CD4-positive, CD25-positive, alpha-beta regulatory T cell (primary cell): Measurements from ENCODE around the gene SPATA31E1. TPM values are rescaled to one million over a fixed set of nuclear protein-coding genes. Genes with fewer than 3 reads are reported as not detected.

Experiments used
- ATAC-seq, 2 donors: fragments of 150-1000 bp; cut with Tn5 transposase; one replicate each; pipeline ENCODE4 v1.10.0; 2021; ENCODE audit warnings: low read depth in 2 of 2, moderate number of reproducible peaks in 2 of 2, moderate library complexity in 1 of 2
- DNase-seq, 3 donors: peaks; one replicate each; pipeline versions ENCODE4 v3.0.0 to v3.0.0-alpha.2; 2012 to 2022; ENCODE audit warnings: mixed read lengths in 1 of 3
- H3K27ac ChIP-seq: one replicate; pipeline ENCODE4 v1.7.0; 2013; ENCODE audit warnings: mild to moderate bottlenecking, low read length; ENCODE audit not compliant: insufficient read depth, poor library complexity, severe bottlenecking
- H3K27me3 ChIP-seq: one replicate; pipeline ENCODE4 v1.7.0; 2013; ENCODE audit warnings: low read length; ENCODE audit not compliant: control insufficient read depth, insufficient read depth
- H3K36me3 ChIP-seq: one replicate; pipeline ENCODE4 v1.7.0; 2013; ENCODE audit warnings: mild to moderate bottlenecking, low read length, moderate library complexity; ENCODE audit not compliant: control insufficient read depth, insufficient read depth
- H3K4me1 ChIP-seq: 2 replicates; pipeline ENCODE4 v1.7.0; 2013; ENCODE audit warnings: mild to moderate bottlenecking, low read length; ENCODE audit not compliant: insufficient read depth, control insufficient read depth, poor library complexity, severe bottlenecking
- H3K4me3 ChIP-seq: one replicate; pipeline ENCODE4 v1.7.0; 2013; ENCODE audit warnings: low read depth, mild to moderate bottlenecking, low read length, moderate library complexity
- H3K9me3 ChIP-seq, 2 experiments: 1 replicate in 1 of 2; 2 replicates in 1 of 2; pipeline ENCODE4 v1.7.0; 2013; ENCODE audit warnings: low read length in 2 of 2, mild to moderate bottlenecking in 1 of 2, moderate library complexity in 1 of 2; ENCODE audit not compliant: control insufficient read depth in 2 of 2
- H3K27ac Mint-ChIP-seq, 3 donors: one replicate each; pipeline ENCODE4 v1.8.0; 2020 to 2022; ENCODE audit warnings: mild to moderate bottlenecking in 3 of 3, mixed read lengths in 3 of 3, moderate library complexity in 2 of 3
- H3K27me3 Mint-ChIP-seq: one replicate; pipeline ENCODE4 v1.8.0; 2022; ENCODE audit warnings: mild to moderate bottlenecking, mixed read lengths
- H3K36me3 Mint-ChIP-seq: one replicate; pipeline ENCODE4 v1.8.0; 2020; ENCODE audit warnings: mixed read lengths
- H3K4me1 Mint-ChIP-seq, 4 donors: one replicate each; pipeline ENCODE4 v1.8.0; 2020 to 2022; ENCODE audit warnings: mixed read lengths in 4 of 4, mild to moderate bottlenecking in 1 of 4
- H3K4me3 Mint-ChIP-seq, 4 donors: one replicate each; pipeline ENCODE4 v1.8.0; 2020 to 2022; ENCODE audit warnings: mild to moderate bottlenecking in 4 of 4, mixed read lengths in 4 of 4, moderate library complexity in 3 of 4
- H3K9me3 Mint-ChIP-seq, 7 donors: one replicate each; pipeline ENCODE4 v1.8.0; 2020 to 2022; ENCODE audit warnings: mixed read lengths in 7 of 7, mild to moderate bottlenecking in 3 of 7, moderate library complexity in 2 of 7
- polyA plus RNA-seq, 4 donors: library from polyadenylated mRNA; unstranded; fragments of 300-500 nt; fragmentation: Illumina TruSeq; gene quantifications; one replicate each; pipeline ENCODE4 v1.2.3, GENCODE V29; 2021
- total RNA-seq: library from RNA; stranded (reverse); gene quantifications from one replicate; pipeline ENCODE4 v1.2.3, GENCODE V29; 2022

SPATA31E1 gene
- total and polyA plus RNA-seq, 5 donors from 2014 or later: not detected

DNA sequence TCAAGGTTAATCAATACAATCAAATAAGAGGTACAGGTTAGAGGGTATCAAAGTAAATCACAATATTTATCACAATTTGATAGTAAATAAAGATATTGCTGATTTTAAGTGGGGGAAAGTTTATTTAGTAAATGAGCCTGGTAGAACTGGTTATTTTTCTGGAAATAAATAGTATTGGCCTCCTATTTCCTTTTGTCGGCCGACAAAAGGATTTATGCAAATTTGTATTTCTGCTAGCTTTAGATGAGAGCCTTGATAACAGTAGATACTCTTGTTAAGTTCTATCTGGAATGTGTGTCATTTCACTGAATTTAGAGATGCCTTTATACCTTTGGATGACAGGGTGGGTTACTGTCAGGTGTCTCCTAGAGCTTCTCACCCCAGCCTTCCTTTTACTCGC is 17.8 kb upstream of the SPATA31E1 start:
- Histone ChIP-seq H3K9me3 (peaks cover 3 to 4% of the 10 kb centered on the region in 2 experiments), H3K27me3 (no peaks in the 10 kb centered on the region), H3K36me3 (no peaks in the 10 kb centered on the region), H3K4me1 (no peaks in the 10 kb centered on the region), H3K27ac (no peak overlapping the region), H3K4me3 (no peak overlapping the region)
- no peak for DNase-seq
- H3K4me1 Mint-ChIP-seq: no peaks in the 10 kb centered on the region
- H3K36me3 Mint-ChIP-seq: no peaks in the 10 kb centered on the region
- H3K27me3 Mint-ChIP-seq: peaks cover 5% of the 10 kb centered on the region
- H3K27ac Mint-ChIP-seq: no peak overlapping the region
- H3K9me3 Mint-ChIP-seq: peaks cover 0 to 15% (median 4%) of the 10 kb centered on the region in 7 donors
- no peak for ATAC-seq
- no peak overlapping the region for H3K4me3 Mint-ChIP-seq

DNA sequence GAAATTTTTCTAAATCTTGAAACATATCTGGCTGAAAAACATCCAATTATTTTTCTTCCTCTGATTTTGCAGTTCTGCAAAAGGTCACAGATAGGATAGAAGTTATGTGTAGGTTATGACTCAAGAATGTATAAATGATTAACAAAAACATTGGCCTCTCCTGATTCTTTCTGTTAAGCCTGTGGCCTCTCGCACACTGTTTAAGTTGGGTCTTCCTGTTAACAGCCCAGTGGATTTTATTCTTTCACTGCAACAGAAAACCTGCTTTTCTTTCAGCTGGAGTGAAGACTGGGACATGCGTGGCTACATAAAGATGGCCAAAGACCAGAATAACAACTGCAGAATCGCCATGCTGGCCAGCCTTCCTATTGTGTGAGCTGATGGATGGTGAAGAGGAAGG is 17.1 kb upstream of the SPATA31E1 start:
- Histone ChIP-seq H3K27me3 (no peaks in the 10 kb centered on the region), H3K36me3 (no peaks in the 10 kb centered on the region), H3K27ac (no peak overlapping the region), H3K4me3 (no peak overlapping the region), H3K9me3 (peaks cover 3 to 4% of the 10 kb centered on the region in 2 experiments), H3K4me1 (no peaks in the 10 kb centered on the region)
- ATAC-seq: no peak
- H3K27me3 Mint-ChIP-seq: peaks cover 5% of the 10 kb centered on the region
- DNase-seq: no peak
- H3K4me1 Mint-ChIP-seq: no peaks in the 10 kb centered on the region
- no peaks in the 10 kb centered on the region for H3K36me3 Mint-ChIP-seq
- H3K4me3 Mint-ChIP-seq: no peak overlapping the region
- no peak overlapping the region for H3K27ac Mint-ChIP-seq
- peaks cover 0 to 9% (median 4%) of the 10 kb centered on the region in 7 donors for H3K9me3 Mint-ChIP-seq

DNA sequence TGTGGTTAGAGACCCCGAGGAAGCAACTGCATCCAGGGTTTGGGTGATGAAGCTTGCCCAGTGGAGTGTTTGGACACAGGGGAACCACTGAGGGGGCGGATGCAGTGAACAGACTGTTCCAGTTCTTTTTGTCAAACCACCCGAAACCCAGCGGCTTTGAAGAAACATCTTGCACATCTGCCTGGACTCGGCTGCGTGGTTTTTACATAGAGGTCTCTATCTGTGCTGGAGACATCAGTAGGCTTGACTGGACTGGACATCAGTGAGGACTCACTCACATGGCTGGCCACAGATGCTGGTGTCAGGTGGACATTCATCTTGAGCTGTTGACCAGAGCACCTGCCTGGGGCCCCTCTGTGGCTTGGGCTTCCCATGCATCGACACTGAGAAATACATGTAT is 15.3 kb upstream of the SPATA31E1 start:
- Histone ChIP-seq H3K36me3 (no peaks in the 10 kb centered on the region), H3K4me3 (no peak overlapping the region), H3K9me3 (no peaks in the 10 kb centered on the region), H3K4me1 (no peaks in the 10 kb centered on the region), H3K27me3 (no peaks in the 10 kb centered on the region), H3K27ac (no peak overlapping the region)
- no peak for DNase-seq
- Mint-ChIP-seq H3K27ac (no peak overlapping the region), H3K4me1 (no peaks in the 10 kb centered on the region), H3K9me3 (peaks cover 0 to 2% (median 0%) of the 10 kb centered on the region in 7 donors), H3K4me3 (no peak overlapping the region), H3K27me3 (no peaks in the 10 kb centered on the region), H3K36me3 (no peaks in the 10 kb centered on the region)
- ATAC-seq: no peak

DNA sequence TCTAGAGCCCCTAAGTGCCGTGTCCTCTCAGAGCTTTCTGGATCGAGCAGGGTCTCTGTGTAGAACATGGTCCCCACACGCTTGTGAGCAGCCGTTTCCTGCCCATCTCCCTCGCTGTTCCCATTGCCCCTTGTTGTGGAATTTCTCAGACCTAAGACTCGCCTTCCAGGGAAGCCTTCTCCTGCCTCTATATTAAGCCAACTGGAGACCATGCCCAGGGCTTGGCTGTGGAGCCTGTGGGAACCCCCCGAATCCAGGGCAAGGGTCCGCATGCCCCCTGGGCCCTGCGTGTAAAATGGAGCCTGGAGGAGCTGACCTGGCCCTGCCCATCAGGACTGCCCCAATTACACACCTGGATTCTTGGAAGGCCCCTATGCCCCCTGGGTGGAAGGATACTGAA is 14.5 kb upstream of the SPATA31E1 start:
- H3K27me3 ChIP-seq: no peaks in the 10 kb centered on the region
- Mint-ChIP-seq H3K27me3 (no peaks in the 10 kb centered on the region), H3K27ac (no peak overlapping the region), H3K36me3 (no peaks in the 10 kb centered on the region), H3K4me1 (no peaks in the 10 kb centered on the region), H3K4me3 (no peak overlapping the region), H3K9me3 (peaks cover 0 to 2% (median 0%) of the 10 kb centered on the region in 7 donors)
- no peak overlapping the region for H3K4me3 ChIP-seq
- no peaks in the 10 kb centered on the region for H3K9me3 ChIP-seq
- no peaks in the 10 kb centered on the region for H3K36me3 ChIP-seq
- H3K27ac ChIP-seq: no peak overlapping the region
- ATAC-seq (no peak), DNase-seq (no peak)
- no peaks in the 10 kb centered on the region for H3K4me1 ChIP-seq

DNA sequence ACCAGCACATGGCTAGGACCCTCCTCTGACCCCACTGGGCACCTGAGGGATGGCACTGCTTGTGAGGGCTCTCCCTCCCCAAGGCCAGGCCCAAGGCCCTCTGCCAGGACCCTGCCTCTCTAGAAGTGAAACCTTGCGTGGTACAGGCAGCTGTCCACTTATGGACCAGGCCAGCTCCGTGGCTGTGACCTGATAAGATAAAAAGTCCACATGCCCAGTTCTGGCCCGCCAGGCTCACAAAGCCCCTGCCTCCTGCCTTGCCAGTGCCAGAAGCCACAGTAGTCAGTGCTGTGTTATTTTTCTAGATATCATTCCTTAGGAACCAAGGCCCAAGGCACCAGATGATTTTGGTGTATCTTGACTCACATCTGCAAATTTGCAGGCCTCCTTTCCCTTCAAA is 14.0 kb upstream of the SPATA31E1 start:
- Histone ChIP-seq H3K27me3 (no peaks in the 10 kb centered on the region), H3K4me1 (no peaks in the 10 kb centered on the region), H3K9me3 (no peaks in the 10 kb centered on the region), H3K4me3 (no peak overlapping the region), H3K36me3 (no peaks in the 10 kb centered on the region), H3K27ac (no peak overlapping the region)
- peaks cover 0 to 2% (median 0%) of the 10 kb centered on the region in 7 donors for H3K9me3 Mint-ChIP-seq
- no peak overlapping the region for H3K4me3 Mint-ChIP-seq
- DNase-seq (no peak), ATAC-seq (no peak)
- H3K27me3 Mint-ChIP-seq: no peaks in the 10 kb centered on the region
- H3K4me1 Mint-ChIP-seq: no peaks in the 10 kb centered on the region
- H3K27ac Mint-ChIP-seq: no peak overlapping the region
- H3K36me3 Mint-ChIP-seq: no peaks in the 10 kb centered on the region

DNA sequence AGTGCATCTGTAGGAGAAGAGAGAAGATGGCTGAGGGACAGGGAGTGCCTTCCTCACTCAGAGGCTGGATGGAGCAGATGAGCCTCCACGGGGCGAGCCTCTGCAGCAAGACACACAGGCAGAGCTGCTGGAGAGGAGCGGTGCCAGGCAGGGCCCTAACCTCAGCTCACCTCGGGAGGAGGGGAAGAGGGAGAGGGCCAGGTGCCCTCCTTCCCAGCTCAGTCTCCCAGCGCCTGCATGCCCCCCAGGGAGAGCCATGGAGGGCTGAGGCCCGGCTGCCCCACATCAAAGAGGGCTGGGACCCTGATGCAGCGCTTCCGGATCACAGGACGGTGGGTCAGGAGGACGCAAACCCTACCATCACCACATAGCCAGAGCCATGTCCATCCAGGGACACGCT is 13.6 kb upstream of the SPATA31E1 start:
- Mint-ChIP-seq H3K4me3 (no peak overlapping the region), H3K4me1 (no peaks in the 10 kb centered on the region), H3K27me3 (no peaks in the 10 kb centered on the region), H3K36me3 (no peaks in the 10 kb centered on the region), H3K9me3 (peaks cover 0 to 2% (median 0%) of the 10 kb centered on the region in 7 donors), H3K27ac (no peak overlapping the region)
- ATAC-seq (peak in 1 of 2 donors; percentile 16), DNase-seq (no peak)
- no peak overlapping the region for H3K4me3 ChIP-seq
- H3K27me3 ChIP-seq: no peaks in the 10 kb centered on the region
- no peaks in the 10 kb centered on the region for H3K9me3 ChIP-seq
- no peak overlapping the region for H3K27ac ChIP-seq
- H3K4me1 ChIP-seq: no peaks in the 10 kb centered on the region
- no peaks in the 10 kb centered on the region for H3K36me3 ChIP-seq

DNA sequence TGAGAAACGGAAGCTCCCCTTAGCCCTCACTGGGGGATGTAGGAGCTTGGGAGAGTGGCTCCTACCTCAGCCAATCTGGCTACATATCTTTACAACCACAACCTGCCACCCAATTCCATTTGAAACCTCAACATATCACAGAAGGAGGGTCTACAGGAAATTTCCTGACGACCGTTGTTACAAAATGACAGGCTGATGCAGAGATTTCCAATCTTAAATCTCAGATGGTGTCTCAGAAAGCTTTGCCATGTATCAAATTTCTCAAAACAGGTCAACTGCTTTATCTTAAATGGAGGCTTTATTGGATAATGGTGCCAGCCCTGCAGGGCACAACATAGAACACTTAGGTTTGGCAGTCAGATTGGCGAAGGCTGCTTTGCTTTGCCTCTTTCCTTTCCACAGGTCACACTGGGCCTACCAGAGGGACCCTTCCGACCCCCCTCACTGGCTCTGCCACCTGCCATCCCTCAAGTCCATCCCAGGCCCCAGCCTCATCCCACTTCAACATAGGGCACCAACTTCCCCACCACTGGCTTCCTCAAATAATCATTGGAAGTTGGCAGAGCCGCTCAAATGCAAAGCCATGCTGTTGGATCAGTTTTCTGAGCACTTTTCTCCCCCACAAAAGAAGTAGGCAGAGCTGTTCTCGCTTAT is 11.1 kb upstream of the SPATA31E1 start:
- Mint-ChIP-seq H3K4me3 (no peak overlapping the region), H3K9me3 (peaks cover 0 to 2% (median 0%) of the 10 kb centered on the region in 7 donors), H3K36me3 (no peaks in the 10 kb centered on the region), H3K4me1 (no peaks in the 10 kb centered on the region), H3K27me3 (peaks cover 1% of the 10 kb centered on the region), H3K27ac (no peak overlapping the region)
- Histone ChIP-seq H3K4me1 (no peaks in the 10 kb centered on the region), H3K9me3 (no peaks in the 10 kb centered on the region), H3K4me3 (no peak overlapping the region), H3K27me3 (no peaks in the 10 kb centered on the region), H3K27ac (no peak overlapping the region), H3K36me3 (no peaks in the 10 kb centered on the region)
- DNase-seq (no peak), ATAC-seq (no peak)

DNA sequence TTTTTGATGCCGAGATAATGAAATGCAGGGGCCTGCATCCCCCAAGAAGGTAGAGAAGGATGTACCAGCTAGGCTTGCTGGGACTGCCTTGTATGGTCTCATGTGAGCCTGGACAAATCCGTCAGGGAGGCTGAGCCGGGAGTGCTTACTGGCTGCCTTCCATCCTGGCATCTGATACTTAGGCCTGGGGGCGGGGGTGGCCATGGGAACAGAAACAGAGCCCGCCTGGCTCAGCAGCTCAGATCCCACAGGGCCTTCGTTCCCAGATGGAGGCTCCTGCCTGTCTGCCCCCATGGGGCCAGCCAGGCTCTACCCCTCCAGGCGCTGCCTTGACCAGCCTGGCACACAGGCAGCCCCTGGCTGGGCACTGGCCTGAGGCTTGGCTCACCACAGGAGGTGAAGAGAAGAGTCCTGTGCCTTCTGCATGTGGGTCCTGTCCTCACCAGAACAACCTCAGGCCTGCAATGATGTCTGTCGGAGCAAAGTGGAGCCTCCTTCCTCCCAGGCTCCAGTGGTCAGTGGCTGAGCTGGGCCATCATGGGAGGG is 10.5 kb upstream of the SPATA31E1 start:
- ATAC-seq (no peak), DNase-seq (no peak)
- Mint-ChIP-seq H3K9me3 (peaks cover 0 to 4% (median 0%) of the 10 kb centered on the region in 7 donors), H3K4me3 (no peak overlapping the region), H3K4me1 (no peaks in the 10 kb centered on the region), H3K36me3 (no peaks in the 10 kb centered on the region), H3K27me3 (peaks cover 5% of the 10 kb centered on the region), H3K27ac (no peak overlapping the region)
- Histone ChIP-seq H3K36me3 (no peaks in the 10 kb centered on the region), H3K9me3 (no peaks in the 10 kb centered on the region), H3K27ac (no peak overlapping the region), H3K4me3 (no peak overlapping the region), H3K4me1 (no peaks in the 10 kb centered on the region), H3K27me3 (no peaks in the 10 kb centered on the region)
